A673 (cell line): Measurements from ENCODE around the gene GNG12. TPM values are rescaled to one million over a fixed set of nuclear protein-coding genes. Genes with fewer than 3 reads are reported as not detected.

Experiments used
- BruUV-seq: library from RNA; stranded (reverse); fragments of 400-500 nt; replicated peaks from 2 replicates; lab custom pipeline; 2021; lab: Mats Ljungman, UMichigan
- CTCF ChIA-PET: fragments of 300-600 bp; sonication (Branson Sonifier 250); formaldehyde crosslinking; loops from one replicate; lab custom pipeline; 2022; ENCODE audit warnings: antibody characterized with exemption; lab: Charles Lee
- POLR2A ChIA-PET: fragments of 300-600 bp; sonication (Branson Sonifier 250); formaldehyde crosslinking; loops from one replicate; lab custom pipeline; 2022; ENCODE audit warnings: antibody characterized with exemption; ENCODE audit not compliant: low non-redundant PET; lab: Charles Lee
- DNase-seq: peaks from one replicate; pipeline ENCODE4 v3.0.0-alpha.2; 2015; ENCODE audit warnings: low spot score
- H3K27ac ChIP-seq: fragments of 200-600 bp; sonication (generic); 2 replicates; pipeline ENCODE4 v1.5.1; 2016; ENCODE audit warnings: mixed run types, low read depth, mild to moderate bottlenecking, mixed read lengths, antibody characterized with exemption, low read length; ENCODE audit not compliant: poor library complexity, severe bottlenecking
- H3K27me3 ChIP-seq: fragments of 200-600 bp; sonication (generic); replicated peaks from 2 replicates; pipeline ENCODE4 v1.6.1; 2017; ENCODE audit warnings: mixed run types, low read depth, mild to moderate bottlenecking, mixed read lengths, antibody characterized with exemption, low read length; ENCODE audit not compliant: insufficient read depth, poor library complexity
- H3K36me3 ChIP-seq: fragments of 200-600 bp; sonication (generic); 2 replicates; pipeline ENCODE4 v1.6.1; 2016; ENCODE audit warnings: mixed run types, mild to moderate bottlenecking, mixed read lengths, antibody characterized with exemption, low read length; ENCODE audit not compliant: insufficient read depth, poor library complexity, severe bottlenecking
- H3K4me1 ChIP-seq: fragments of 200-600 bp; sonication (generic); 2 replicates; pipeline ENCODE4 v1.6.1; 2017; ENCODE audit warnings: mixed run types, mild to moderate bottlenecking, mixed read lengths, antibody characterized with exemption, low read length; ENCODE audit not compliant: insufficient read depth, poor library complexity, severe bottlenecking
- H3K4me3 ChIP-seq: fragments of 200-600 bp; sonication (generic); 2 replicates; pipeline ENCODE4 v1.5.1; 2016; ENCODE audit warnings: low read depth, mixed run types, mild to moderate bottlenecking, mixed read lengths, low read length; ENCODE audit not compliant: poor library complexity, severe bottlenecking
- H3K9me3 ChIP-seq: fragments of 200-600 bp; sonication (generic); 2 replicates; pipeline ENCODE4 v1.6.1; 2016; ENCODE audit warnings: mixed run types, low read depth, mild to moderate bottlenecking, mixed read lengths, antibody characterized with exemption, low read length; ENCODE audit not compliant: poor library complexity, severe bottlenecking
- CTCF ChIP-seq: fragments of 300-800, 200-600 bp; sonication (generic); conservative IDR thresholded peaks from 2 replicates; pipeline ENCODE4 v1.5.1; 2017; ENCODE audit warnings: low read depth, mild to moderate bottlenecking, antibody characterized with exemption, low read length, moderate library complexity, mixed read lengths
- EZH2 ChIP-seq: fragments of 200-600 bp; sonication (generic); IDR thresholded peaks from 2 replicates; pipeline ENCODE4 v1.6.1; 2017; ENCODE audit warnings: borderline replicate concordance, low read depth, mild to moderate bottlenecking, mixed read lengths, antibody characterized with exemption, low read length; ENCODE audit not compliant: poor library complexity, severe bottlenecking
- intact Hi-C: fragments of 100-400 bp; cut with micrococcal nuclease; formaldehyde crosslinking; loops from one replicate; pipeline ENCODE4 v1.10.0; 2022; ENCODE audit not compliant: unreplicated experiment
- total RNA-seq: library from RNA; stranded (reverse); gene quantifications from 2 replicates; pipeline ENCODE4 v1.2.3, GENCODE V29; 2021

Gene GNG12
- total RNA-seq, 1 experiment from 2014 or later, result 54.8 TPM

DNA sequence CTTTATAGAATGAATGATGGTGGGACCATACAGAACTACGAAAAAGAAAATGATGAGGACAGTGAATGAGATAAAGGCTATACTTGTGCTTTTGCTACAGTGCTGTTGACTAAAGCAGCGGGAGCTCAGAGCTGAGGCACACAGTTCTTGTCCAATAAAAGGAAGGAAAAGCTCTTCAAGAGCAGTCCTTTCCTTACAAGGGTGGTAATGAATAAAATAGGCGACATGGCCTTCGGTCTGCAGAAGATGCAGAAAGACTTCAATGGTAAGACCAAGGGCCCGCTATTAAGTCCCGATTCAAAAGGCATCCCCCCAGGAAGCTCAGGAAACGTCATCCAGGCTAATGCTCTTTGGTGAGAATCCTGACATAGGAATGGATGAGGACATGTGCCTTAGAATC lies 44.4 kb downstream of the GNG12 start:
- no peak overlapping the region for H3K4me3 ChIP-seq
- no TSS peak for BruUV-seq
- H3K27ac ChIP-seq, result no peak overlapping the region
- intact Hi-C loops, result no loop called here
- ChIA-PET POLR2A (interaction anchor here (0.5 kb wide), 1 partner anchor 189 kb away, joined by 5 read pairs; no protein-coding TSS in a partner anchor), CTCF (interaction anchor here (1.2 kb wide), 1 partner anchor 61 kb away, joined by 3 read pairs; no protein-coding TSS in a partner anchor)
- no peaks in the 10 kb centered on the region for H3K9me3 ChIP-seq
- H3K36me3 ChIP-seq, result no peaks in the 10 kb centered on the region
- H3K27me3 ChIP-seq, result no peaks in the 10 kb centered on the region
- DNase-seq, result no peak
- H3K4me1 ChIP-seq, result peaks cover 5% of the 10 kb centered on the region
- TF ChIP-seq EZH2 (no peak), CTCF (no peak)

DNA sequence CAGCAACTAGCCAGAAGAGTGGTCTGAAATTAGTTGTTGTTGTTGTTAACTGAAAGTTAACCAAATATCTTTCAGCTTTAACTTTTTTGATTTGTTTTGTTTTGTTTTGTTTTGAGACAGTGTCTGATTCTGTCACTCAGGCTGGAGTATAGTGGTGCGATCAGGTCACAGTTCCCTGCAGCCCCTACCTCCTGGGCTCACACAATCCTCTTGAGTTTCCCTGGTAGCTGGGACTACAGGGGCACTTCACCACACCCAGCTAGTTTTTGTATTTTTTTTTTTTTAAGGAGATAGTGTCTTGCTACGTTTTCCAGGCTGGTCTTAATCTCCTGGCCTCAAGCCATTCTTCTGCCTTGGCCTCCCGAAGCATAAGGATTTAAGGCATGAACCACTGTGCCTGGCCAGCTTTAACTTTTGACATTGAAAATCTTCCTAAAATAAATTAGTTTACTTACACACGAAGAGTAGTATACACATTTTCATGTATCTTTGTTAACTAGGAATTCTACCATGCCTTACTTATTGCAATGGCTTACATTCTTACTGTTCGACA lies 45.0 kb downstream of the GNG12 start:
- POLR2A ChIA-PET, result interaction anchor here (0.5 kb wide), 1 partner anchor 189 kb away, joined by 5 read pairs; no protein-coding TSS in a partner anchor
- no peak for TF ChIP-seq EZH2
- TF ChIP-seq CTCF, result no peak
- CTCF ChIA-PET, result interaction anchor here (1.2 kb wide), 1 partner anchor 62 kb away, joined by 3 read pairs; no protein-coding TSS in a partner anchor
- intact Hi-C loops, result no loop called here
- Histone ChIP-seq H3K36me3 (no peaks in the 10 kb centered on the region), H3K27me3 (no peaks in the 10 kb centered on the region), H3K4me3 (no peak overlapping the region), H3K27ac (no peak overlapping the region), H3K9me3 (no peaks in the 10 kb centered on the region), H3K4me1 (peaks cover 5% of the 10 kb centered on the region)
- no peak for DNase-seq
- no TSS peak for BruUV-seq

GRCh38 chr1:67787746-67788145 lies 45.5 kb downstream of the GNG12 start:
- Histone ChIP-seq H3K36me3 (no peaks in the 10 kb centered on the region), H3K27ac (no peak overlapping the region), H3K4me1 (peaks cover 5% of the 10 kb centered on the region), H3K4me3 (no peak overlapping the region), H3K27me3 (no peaks in the 10 kb centered on the region), H3K9me3 (no peaks in the 10 kb centered on the region)
- DNase-seq, result no peak
- ChIA-PET CTCF (interaction anchor here (1.2 kb wide), 1 partner anchor 62 kb away, joined by 3 read pairs; no protein-coding TSS in a partner anchor), POLR2A (no interaction called here)
- no TSS peak for BruUV-seq
- intact Hi-C loops, result no loop called here
- no peak for TF ChIP-seq CTCF
- TF ChIP-seq EZH2, result no peak
